Pancreas (tissue), 10 donors: ENCODE results near the gene C13orf42. TPM values are rescaled to one million over a fixed set of nuclear protein-coding genes. Genes with fewer than 3 reads are reported as not detected.

ENCODE experiments used
- ATAC-seq, 4 donors: fragments of 200-7000 bp; cut with Tn5 transposase; one replicate each; pipeline versions ENCODE4 v1.8.0 to v1.9.1; 2020; ENCODE audit warnings: mild to moderate bottlenecking in 4 of 4, moderate library complexity in 4 of 4
- DNase-seq, 6 donors: peaks; one replicate each; pipeline ENCODE4 v3.0.0-alpha.2; 2020
- FAIRE-seq: peaks from 2 replicates; lab custom pipeline; 2012; peaks lifted over from hg19 to GRCh38; lab: Jason Lieb, UNC
- H3K27ac ChIP-seq, 4 donors: fragments of 200-600 bp; sonication (generic); 1 replicate in 3 of 4; 2 replicates in 1 of 4; pipeline versions ENCODE4 v1.5.0 to v1.8.0; 2020
- H3K27me3 ChIP-seq, 4 donors: fragments of 200-600 bp; one replicate each; pipeline ENCODE4 v1.8.0; 2021
- H3K36me3 ChIP-seq, 3 donors: fragments of 200-600 bp; sonication (generic) in 1 of 3; one replicate each; pipeline versions ENCODE4 v1.5.0 to v1.8.0; 2020 to 2021
- H3K4me1 ChIP-seq, 3 donors: fragments of 200-600 bp; one replicate each; pipeline ENCODE4 v1.8.0; 2021
- H3K4me3 ChIP-seq, 4 donors: fragments of 200-600 bp; sonication (generic) in 2 of 4; one replicate each; pipeline versions ENCODE4 v1.5.0 to v1.8.0; 2020 to 2021
- H3K9me3 ChIP-seq, 4 donors: fragments of 200-600 bp; one replicate each; pipeline ENCODE4 v1.8.0; 2021
- WGBS, 2 donors: extraction: QIAGEN DNeasy Blood & Tissue Kit; methylation state at CpG; one replicate each; pipeline ENCODE4 v1.1.7; 2013; 5-methylcytosine and 5-hydroxymethylcytosine counted together
- intact Hi-C, 3 donors: fragments of 100-400 bp; cut with DNase I; formaldehyde crosslinking; loops; one replicate each; pipeline versions ENCODE4 v1.11.1 to v1.14.2; 2022
- polyA plus RNA-seq, 2 donors: library from polyadenylated mRNA; stranded (reverse); fragments of 200-250 nt; gene quantifications; one replicate each; pipeline ENCODE4 v1.2.3, GENCODE V29; 2013
- total RNA-seq, 6 donors: library from RNA; stranded (reverse); fragmentation: NEBNext Ultra II Directional in 4 of 6; extraction: Animal tissue kit (Norgen Biotek cat#: 25700) in 4 of 6; gene quantifications; one replicate each; pipeline versions ENCODE4 v1.2.1 to v1.2.4, GENCODE V29; 2021 to 2023
- TF ChIP-seq, protein P1 (sequence below), 4 donors: fragments of 200-600 bp; sonication (generic) in 3 of 4; IDR thresholded peaks; one replicate each; pipeline versions ENCODE4 v1.5.0 to v1.8.0; 2021; ENCODE audit warnings: antibody characterized with exemption in 4 of 4
- donor health status: healthy with polysubstance abuse.
- donor health status: DM: no; HTN: no; CAD: no; lungs with moderate emphysema.
- donor health status: DM: no; HTN: no; CAD: no.
- donor health status: control.
- donor health status: control.
- donor health status: Bipolar disorder and iron deficiency.
- donor health status: DM: yes; HTN: yes; CAD: no.
- donor health status: DM: no; HTN: no; CAD: no.
- donor health status: DM: no; HTN: no; CAD: no.
- donor health status: DM: yes; HTN: yes; CAD: no.

Gene C13orf42
- total and polyA plus RNA-seq, 8 donors = not detected

- ATAC-seq = no peak
- no peak for FAIRE-seq
- Histone ChIP-seq H3K4me1 (peaks cover 0 to 3% (median 0%) of the 10 kb centered on the region in 3 donors), H3K27me3 (no peaks in the 10 kb centered on the region), H3K36me3 (no peaks in the 10 kb centered on the region), H3K27ac (no peak overlapping the region), H3K4me3 (no peak overlapping the region), H3K9me3 (no peaks in the 10 kb centered on the region)
- WGBS, 2 donors = 63 to 81% methylated on average over 2 of the region's 2 CpGs
- no peak for DNase-seq
- TF ChIP-seq, protein P1, sequence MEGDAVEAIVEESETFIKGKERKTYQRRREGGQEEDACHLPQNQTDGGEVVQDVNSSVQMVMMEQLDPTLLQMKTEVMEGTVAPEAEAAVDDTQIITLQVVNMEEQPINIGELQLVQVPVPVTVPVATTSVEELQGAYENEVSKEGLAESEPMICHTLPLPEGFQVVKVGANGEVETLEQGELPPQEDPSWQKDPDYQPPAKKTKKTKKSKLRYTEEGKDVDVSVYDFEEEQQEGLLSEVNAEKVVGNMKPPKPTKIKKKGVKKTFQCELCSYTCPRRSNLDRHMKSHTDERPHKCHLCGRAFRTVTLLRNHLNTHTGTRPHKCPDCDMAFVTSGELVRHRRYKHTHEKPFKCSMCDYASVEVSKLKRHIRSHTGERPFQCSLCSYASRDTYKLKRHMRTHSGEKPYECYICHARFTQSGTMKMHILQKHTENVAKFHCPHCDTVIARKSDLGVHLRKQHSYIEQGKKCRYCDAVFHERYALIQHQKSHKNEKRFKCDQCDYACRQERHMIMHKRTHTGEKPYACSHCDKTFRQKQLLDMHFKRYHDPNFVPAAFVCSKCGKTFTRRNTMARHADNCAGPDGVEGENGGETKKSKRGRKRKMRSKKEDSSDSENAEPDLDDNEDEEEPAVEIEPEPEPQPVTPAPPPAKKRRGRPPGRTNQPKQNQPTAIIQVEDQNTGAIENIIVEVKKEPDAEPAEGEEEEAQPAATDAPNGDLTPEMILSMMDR (IDR thresholded peaks at IDR 0.05) = no peak
- intact Hi-C loops = no loop called here
These were observed 75.1 kb downstream of the C13orf42 start for GRCh38 chr13:51035978-51036377.

GRCh38 chr13:51035469-51035868 is 75.6 kb downstream of the C13orf42 start:
- Histone ChIP-seq H3K27ac (no peak overlapping the region), H3K36me3 (no peaks in the 10 kb centered on the region), H3K9me3 (no peaks in the 10 kb centered on the region), H3K4me1 (peaks cover 0 to 3% (median 0%) of the 10 kb centered on the region in 3 donors), H3K27me3 (no peaks in the 10 kb centered on the region), H3K4me3 (no peak overlapping the region)
- no peak for DNase-seq
- intact Hi-C loops = no loop called here
- 86 to 91% methylated on average over 4 of the region's 4 CpGs for WGBS, 2 donors
- ATAC-seq = no peak
- FAIRE-seq = no peak
- TF ChIP-seq, protein P1 (IDR thresholded peaks at IDR 0.05) = no peak

GRCh38 chr13:51034906-51035305 is 76.2 kb downstream of the C13orf42 start:
- no peak for DNase-seq
- ATAC-seq = peak in 1 of 4 donors; percentile 43
- Histone ChIP-seq H3K36me3 (no peaks in the 10 kb centered on the region), H3K27ac (no peak overlapping the region), H3K4me1 (peaks cover 0 to 3% (median 0%) of the 10 kb centered on the region in 3 donors), H3K4me3 (no peak overlapping the region), H3K27me3 (no peaks in the 10 kb centered on the region), H3K9me3 (no peaks in the 10 kb centered on the region)
- TF ChIP-seq, protein P1 (IDR thresholded peaks at IDR 0.05) = no peak
- WGBS, 2 donors = 96 to 97% methylated on average over 3 of the region's 3 CpGs
- FAIRE-seq = no peak
- intact Hi-C loops = no loop called here

DNA sequence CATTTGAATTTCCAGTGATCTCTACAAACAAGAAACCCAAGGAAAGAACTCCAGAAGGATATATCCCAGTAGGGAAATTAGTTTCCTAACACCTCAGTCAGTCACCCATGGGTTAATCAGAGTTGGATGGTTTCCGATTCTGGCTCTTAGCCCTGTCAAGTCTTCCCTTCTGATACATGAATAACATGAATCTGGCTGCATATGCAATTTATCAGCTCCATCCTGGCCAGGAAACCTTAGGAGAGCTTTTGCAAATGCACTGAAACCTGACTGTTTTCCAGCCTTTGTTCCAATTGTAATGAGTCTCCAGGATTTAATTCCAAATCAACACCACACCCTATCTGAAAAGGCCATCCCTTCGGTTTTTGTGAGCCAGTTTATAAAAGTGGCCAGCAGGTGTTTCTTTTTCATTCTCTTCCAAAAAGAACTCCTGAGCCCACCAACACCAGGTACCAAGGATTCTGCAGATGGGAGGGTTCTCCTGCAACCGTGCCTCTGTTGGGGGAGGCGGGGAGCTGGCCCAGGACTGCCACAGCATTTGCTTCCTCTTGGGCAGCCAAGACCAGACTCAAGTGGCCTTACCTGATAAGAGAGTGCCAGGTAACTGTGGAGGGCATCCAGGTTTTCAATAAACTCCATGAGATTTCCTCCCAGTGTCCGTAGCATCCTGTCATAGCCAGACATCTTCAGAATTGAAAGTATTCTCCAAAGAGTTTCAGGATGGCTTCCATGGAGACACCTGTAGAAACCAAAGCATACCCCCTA is 77.5 kb downstream of the C13orf42 start:
- WGBS, 2 donors = 71 to 73% methylated on average over 5 of the region's 5 CpGs
- no peak overlapping the region for H3K27ac ChIP-seq
- H3K36me3 ChIP-seq = no peaks in the 10 kb centered on the region
- FAIRE-seq (no peak), ATAC-seq (no peak), DNase-seq (no peak)
- H3K4me3 ChIP-seq = no peak overlapping the region
- intact Hi-C loops = no loop called here
- peaks cover 0 to 3% (median 0%) of the 10 kb centered on the region in 3 donors for H3K4me1 ChIP-seq
- TF ChIP-seq, protein P1 (IDR thresholded peaks at IDR 0.05) = no peak
- no peaks in the 10 kb centered on the region for H3K9me3 ChIP-seq
- H3K27me3 ChIP-seq = no peaks in the 10 kb centered on the region

- intact Hi-C loops = no loop called here
- Histone ChIP-seq H3K4me3 (no peak overlapping the region), H3K36me3 (no peaks in the 10 kb centered on the region), H3K27me3 (no peaks in the 10 kb centered on the region), H3K4me1 (peaks cover 0 to 3% (median 0%) of the 10 kb centered on the region in 3 donors), H3K27ac (no peak overlapping the region), H3K9me3 (no peaks in the 10 kb centered on the region)
- TF ChIP-seq, protein P1 (IDR thresholded peaks at IDR 0.05) = no peak
- FAIRE-seq (no peak), DNase-seq (no peak), ATAC-seq (no peak)
- WGBS, 2 donors = 87 to 90% methylated on average over 3 of the region's 3 CpGs
These were observed 78.2 kb downstream of the C13orf42 start for GRCh38 chr13:51032831-51033230.
